ENCODE results near the gene ERF. TPM values are rescaled to one million over a fixed set of nuclear protein-coding genes. Genes with fewer than 3 reads are reported as not detected.
A peak's percentile ranks its signal among the peaks of the same experiment; 100 is the strongest.

Gene ERF
- total and polyA plus RNA-seq, 7 donors, result 18.6 to 42.8 (median 23.6) TPM

DNA sequence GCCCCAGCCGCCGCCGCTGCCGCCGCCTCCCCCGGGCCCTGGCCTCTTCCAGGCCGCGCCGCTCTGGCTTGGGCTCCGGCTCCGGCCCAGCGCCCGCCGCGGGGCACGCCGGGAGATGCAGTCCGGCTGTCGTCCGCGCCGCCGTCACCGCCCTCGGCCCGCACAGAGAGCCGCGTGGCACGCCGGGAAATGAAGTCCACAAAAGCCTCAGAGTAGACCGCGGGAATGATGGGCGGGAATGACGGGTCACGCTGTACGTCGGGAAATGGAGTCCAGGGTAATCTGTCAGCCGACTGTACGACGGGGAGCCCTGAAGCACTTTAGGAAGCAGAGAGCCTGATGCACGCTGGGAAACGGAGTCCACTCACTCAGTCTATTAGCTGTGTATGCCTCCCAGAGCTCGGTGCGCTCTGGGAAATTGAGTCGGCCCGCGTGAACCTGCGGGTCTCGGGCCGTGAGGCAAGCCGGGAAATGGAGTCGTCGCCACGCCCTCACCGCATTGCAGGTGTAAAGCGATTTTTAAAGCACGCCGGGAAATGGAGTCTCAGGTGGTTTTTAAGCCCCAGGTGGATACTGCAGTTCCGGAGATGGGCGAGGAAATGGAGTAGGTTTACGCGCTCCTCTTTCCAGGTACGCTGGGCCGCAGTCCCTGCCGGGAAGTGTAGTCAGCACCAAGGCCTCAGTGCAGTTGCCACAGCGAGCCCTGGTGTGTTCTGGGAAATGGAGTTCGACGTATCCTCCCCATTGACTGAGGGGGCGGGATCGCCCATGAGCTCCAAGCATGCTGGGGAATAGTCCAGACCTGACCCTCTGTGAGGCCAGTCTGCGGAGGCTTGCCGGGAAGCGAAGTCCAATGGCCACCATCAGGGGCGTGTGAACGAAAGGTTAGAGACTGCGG, 12.2 kb downstream of the ERF start, which contains the start of gene GSK3A:
TSS of gene GSK3A (minus strand) at position 91 of the 898 bp plus-strand sequence. CDS start 137 bp downstream, outside the sequence.
- H3K9me3 ChIP-seq, result no peaks in the 10 kb centered on the region
- no peaks in the 10 kb centered on the region for H3K27me3 ChIP-seq
- TF ChIP-seq EP300 (IDR thresholded peaks at IDR 0.05) (peak in 1 of 4 donors; percentile 40), POLR2AphosphoS5 (IDR thresholded peaks at IDR 0.05) (peak; percentile 86 to 97 (median 94)), POLR2A (IDR thresholded peaks at IDR 0.05) (peak; percentile 83 to 89)
- TF ChIP-seq, protein P1, sequence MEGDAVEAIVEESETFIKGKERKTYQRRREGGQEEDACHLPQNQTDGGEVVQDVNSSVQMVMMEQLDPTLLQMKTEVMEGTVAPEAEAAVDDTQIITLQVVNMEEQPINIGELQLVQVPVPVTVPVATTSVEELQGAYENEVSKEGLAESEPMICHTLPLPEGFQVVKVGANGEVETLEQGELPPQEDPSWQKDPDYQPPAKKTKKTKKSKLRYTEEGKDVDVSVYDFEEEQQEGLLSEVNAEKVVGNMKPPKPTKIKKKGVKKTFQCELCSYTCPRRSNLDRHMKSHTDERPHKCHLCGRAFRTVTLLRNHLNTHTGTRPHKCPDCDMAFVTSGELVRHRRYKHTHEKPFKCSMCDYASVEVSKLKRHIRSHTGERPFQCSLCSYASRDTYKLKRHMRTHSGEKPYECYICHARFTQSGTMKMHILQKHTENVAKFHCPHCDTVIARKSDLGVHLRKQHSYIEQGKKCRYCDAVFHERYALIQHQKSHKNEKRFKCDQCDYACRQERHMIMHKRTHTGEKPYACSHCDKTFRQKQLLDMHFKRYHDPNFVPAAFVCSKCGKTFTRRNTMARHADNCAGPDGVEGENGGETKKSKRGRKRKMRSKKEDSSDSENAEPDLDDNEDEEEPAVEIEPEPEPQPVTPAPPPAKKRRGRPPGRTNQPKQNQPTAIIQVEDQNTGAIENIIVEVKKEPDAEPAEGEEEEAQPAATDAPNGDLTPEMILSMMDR (IDR thresholded peaks at IDR 0.05), result no peak
- DNase-seq, result peak; percentile 99
- peak within 1 kb of the TSS; percentile 84 to 100 (median 98) for H3K27ac ChIP-seq
- H3K4me1 ChIP-seq, result peaks cover 0 to 62% (median 51%) of the 10 kb centered on the region in 4 donors
- WGBS, 2 donors, result 0% methylated on average over 76 of the region's 76 CpGs
- H3K36me3 ChIP-seq, result peaks cover 0 to 18% (median 0%) of the 10 kb centered on the region in 4 donors
- peak within 1 kb of the TSS; percentile 63 to 93 (median 72) for H3K4me3 ChIP-seq
- intact Hi-C loops (cut with DNase I), result loop anchor here (2.0 kb wide), 1 partner anchor 24 kb away; no protein-coding TSS in a partner anchor

DNA sequence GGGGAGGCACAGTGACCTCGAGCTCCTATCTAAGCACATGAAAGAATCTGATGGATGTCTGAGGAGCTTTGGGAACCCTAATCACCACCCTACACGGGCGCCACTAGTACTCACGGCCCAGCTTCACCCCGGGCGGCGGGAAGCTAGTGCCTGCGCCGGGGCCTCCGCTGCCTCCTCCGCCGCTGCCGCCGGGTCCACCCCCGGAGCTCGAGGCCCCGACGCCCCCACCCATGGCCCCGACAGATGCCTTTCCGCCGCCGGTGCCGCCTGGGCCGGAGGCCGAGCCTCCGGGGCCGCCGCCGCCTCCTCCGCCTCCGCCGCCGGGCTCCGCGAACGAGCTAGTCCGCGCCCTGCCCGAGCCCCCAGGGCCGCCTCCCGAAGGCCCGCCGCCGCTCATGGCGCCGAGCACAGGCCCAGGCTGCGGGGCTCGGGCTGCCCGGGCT, 12.8 kb downstream of the ERF start:
- H3K4me1 ChIP-seq, result peaks cover 0 to 62% (median 50%) of the 10 kb centered on the region in 4 donors
- no peak for DNase-seq
- intact Hi-C loops (cut with DNase I), result loop anchor here (2.0 kb wide), 1 partner anchor 23 kb away; no protein-coding TSS in a partner anchor
- H3K4me3 ChIP-seq, result peak overlapping the region; percentile 63 to 93 (median 72)
- no peaks in the 10 kb centered on the region for H3K9me3 ChIP-seq
- H3K27ac ChIP-seq, result peak overlapping the region; percentile 84 to 100 (median 98)
- TF ChIP-seq POLR2AphosphoS5 (IDR thresholded peaks at IDR 0.05) (no peak), EP300 (IDR thresholded peaks at IDR 0.05) (no peak), POLR2A (IDR thresholded peaks at IDR 0.05) (no peak)
- TF ChIP-seq, protein P1 (IDR thresholded peaks at IDR 0.05), result no peak
- H3K36me3 ChIP-seq, result peaks cover 0 to 25% (median under 1%) of the 10 kb centered on the region in 4 donors
- H3K27me3 ChIP-seq, result no peaks in the 10 kb centered on the region
- WGBS, 2 donors, result 1% methylated on average over 49 of the region's 49 CpGs

DNA sequence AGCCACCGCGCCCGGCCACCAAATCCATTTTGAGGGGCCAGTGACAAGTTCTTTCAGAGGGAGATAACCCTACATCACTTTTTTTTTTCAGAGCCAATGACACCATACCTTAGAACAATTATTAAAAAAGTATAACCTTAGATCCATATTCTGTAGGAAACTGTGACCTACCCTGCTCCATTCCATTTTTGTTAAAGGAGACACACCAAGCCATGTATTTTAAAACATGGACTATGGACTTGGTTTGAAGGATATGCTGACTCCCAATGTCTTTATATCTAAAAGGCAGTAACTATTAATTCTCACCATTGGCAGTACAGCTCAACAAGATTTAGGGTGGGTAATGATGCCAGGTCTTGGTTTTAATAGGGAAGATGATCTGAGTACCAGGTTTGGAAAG, 13.6 kb downstream of the ERF start:
- no peaks in the 10 kb centered on the region for H3K9me3 ChIP-seq
- H3K4me3 ChIP-seq, result peak overlapping the region; percentile 63 to 93 (median 72)
- peak overlapping the region in 3 of 4 donors; percentile 96 to 100 (median 99) for H3K27ac ChIP-seq
- 98 to 99% methylated on average over 3 of the region's 3 CpGs for WGBS, 2 donors
- TF ChIP-seq POLR2A (IDR thresholded peaks at IDR 0.05) (no peak), POLR2AphosphoS5 (IDR thresholded peaks at IDR 0.05) (no peak), EP300 (IDR thresholded peaks at IDR 0.05) (no peak)
- TF ChIP-seq, protein P1 (IDR thresholded peaks at IDR 0.05), result no peak
- H3K27me3 ChIP-seq, result no peaks in the 10 kb centered on the region
- DNase-seq, result no peak
- intact Hi-C loops (cut with DNase I), result no loop called here
- peaks cover 4 to 33% (median 7%) of the 10 kb centered on the region in 4 donors for H3K36me3 ChIP-seq
- peaks cover 0 to 54% (median 43%) of the 10 kb centered on the region in 4 donors for H3K4me1 ChIP-seq

DNA sequence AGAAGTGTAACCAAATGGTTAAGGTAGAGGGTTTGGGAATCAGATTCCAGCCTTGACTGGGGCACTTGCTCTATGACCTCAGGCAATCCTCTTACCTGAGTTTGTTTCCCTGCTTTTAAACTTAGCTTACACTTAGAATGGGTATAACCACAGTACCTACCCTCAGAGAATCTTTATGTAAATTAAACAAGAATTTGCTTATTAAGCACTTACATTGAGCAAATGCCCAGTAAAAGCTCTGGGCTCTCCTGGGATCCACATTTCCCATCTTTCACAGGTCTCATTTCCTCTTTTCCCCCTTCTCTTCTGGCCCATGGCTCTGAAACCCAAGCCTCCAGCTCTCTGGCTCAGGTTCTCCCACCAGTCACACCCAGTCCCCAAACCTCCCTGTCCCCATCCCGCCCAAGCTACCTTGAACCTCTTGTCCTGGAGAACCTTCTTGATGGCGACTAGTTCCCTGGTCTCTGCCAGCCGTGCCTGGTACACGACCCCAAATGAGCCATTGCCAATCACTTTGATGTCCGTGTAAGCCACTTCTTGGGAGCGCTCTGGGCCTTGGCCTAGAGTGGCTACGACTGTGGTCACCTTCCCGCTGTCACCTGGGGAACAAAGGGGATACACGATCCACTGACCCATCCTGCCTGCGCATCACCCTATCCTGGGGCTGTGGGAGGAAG, 15.2 kb downstream of the ERF start:
- H3K4me1 ChIP-seq, result peaks cover 0 to 38% (median 30%) of the 10 kb centered on the region in 4 donors
- H3K27ac ChIP-seq, result no peak overlapping the region
- H3K9me3 ChIP-seq, result no peaks in the 10 kb centered on the region
- peaks cover 7 to 49% (median 23%) of the 10 kb centered on the region in 4 donors for H3K36me3 ChIP-seq
- H3K4me3 ChIP-seq, result no peak overlapping the region
- no peak for TF ChIP-seq POLR2A (IDR thresholded peaks at IDR 0.05)
- no peak for TF ChIP-seq POLR2AphosphoS5 (IDR thresholded peaks at IDR 0.05)
- TF ChIP-seq, protein P1 (IDR thresholded peaks at IDR 0.05), result no peak
- TF ChIP-seq EP300 (IDR thresholded peaks at IDR 0.05), result no peak
- 93 to 96% methylated on average over 10 of the region's 10 CpGs for WGBS, 2 donors
- no peaks in the 10 kb centered on the region for H3K27me3 ChIP-seq
- no peak for DNase-seq
- intact Hi-C loops (cut with DNase I), result no loop called here

Data from sigmoid colon (tissue), 7 donors.